MM.1S (cell line): Measurements from ENCODE around the gene SENP1.

Experiments
- DNase-seq: peaks from one replicate; pipeline ENCODE4 v3.0.0-alpha.2; 2015
- H2AFZ ChIP-seq: fragments of 300-600 bp; sonication (generic); 2 replicates; pipeline ENCODE4 v1.6.0; 2016; ENCODE audit warnings: antibody characterized with exemption, low read length
- H3F3A ChIP-seq: fragments of 300-600 bp; sonication (generic); 2 replicates; pipeline ENCODE4 v1.6.1; 2016; ENCODE audit warnings: mild to moderate bottlenecking, antibody characterized with exemption, low read length, moderate library complexity, mixed read lengths; ENCODE audit not compliant: insufficient read depth
- H3K27ac ChIP-seq: fragments of 300-600 bp; sonication (generic); 2 replicates; pipeline ENCODE4 v1.5.1; 2016; ENCODE audit warnings: mild to moderate bottlenecking, low read length
- H3K27me3 ChIP-seq: fragments of 300-600 bp; sonication (generic); replicated peaks from 2 replicates; pipeline ENCODE4 v1.6.0; 2016; ENCODE audit warnings: low read length; ENCODE audit not compliant: insufficient read depth
- H3K36me3 ChIP-seq: fragments of 300-600 bp; sonication (generic); replicated peaks from 2 replicates; pipeline ENCODE4 v1.6.1; 2016; ENCODE audit warnings: mild to moderate bottlenecking, low read length, mixed read lengths; ENCODE audit not compliant: insufficient read depth
- H3K4me1 ChIP-seq: fragments of 300-600 bp; sonication (generic); 2 replicates; pipeline ENCODE4 v1.6.1; 2016; ENCODE audit warnings: low read length, mixed read lengths
- H3K4me2 ChIP-seq: fragments of 300-600 bp; sonication (generic); 2 replicates; pipeline ENCODE4 v1.6.0; 2016; ENCODE audit warnings: low read depth, low read length
- H3K4me3 ChIP-seq: fragments of 300-600 bp; sonication (generic); 2 replicates; pipeline ENCODE4 v1.5.1; 2016; ENCODE audit warnings: low read length, mixed read lengths
- H3K79me2 ChIP-seq: fragments of 300-600 bp; sonication (generic); 2 replicates; pipeline ENCODE4 v1.6.1; 2016; ENCODE audit warnings: mixed run types, low read length, mixed read lengths
- H3K9ac ChIP-seq: fragments of 300-600 bp; sonication (generic); 2 replicates; pipeline ENCODE4 v1.6.1; 2016; ENCODE audit warnings: low read length, mixed read lengths
- H3K9me2 ChIP-seq: fragments of 300-600 bp; sonication (generic); replicated peaks from 2 replicates; pipeline ENCODE4 v1.6.1; 2016; ENCODE audit warnings: mild to moderate bottlenecking, low read length, mixed read lengths; ENCODE audit not compliant: insufficient read depth
- H3K9me3 ChIP-seq: fragments of 300-600 bp; sonication (generic); replicated peaks from 2 replicates; pipeline ENCODE4 v1.6.1; 2016; ENCODE audit warnings: mild to moderate bottlenecking, low read length, mixed read lengths; ENCODE audit not compliant: insufficient read depth
- H4K20me1 ChIP-seq: fragments of 300-600 bp; sonication (generic); 2 replicates; pipeline ENCODE4 v1.6.1; 2016; ENCODE audit warnings: mild to moderate bottlenecking, low read length, moderate library complexity, mixed read lengths; ENCODE audit not compliant: insufficient read depth
- EZH2 ChIP-seq: fragments of 300-600 bp; sonication (generic); optimal IDR thresholded peaks from 2 replicates; pipeline ENCODE3; 2017; ENCODE audit warnings: low read depth, mild to moderate bottlenecking, antibody characterized with exemption, low read length, mixed read lengths
- EZH2phosphoT487 ChIP-seq: fragments of 300-600 bp; sonication (generic); IDR thresholded peaks from 2 replicates; pipeline ENCODE4 v1.6.1; 2018; ENCODE audit warnings: antibody characterized with exemption, low read length
- TF ChIP-seq, protein P1 (sequence below): fragments of 300-600 bp; sonication (generic); IDR thresholded peaks from 2 replicates; pipeline ENCODE4 v1.5.1; 2016; ENCODE audit warnings: antibody characterized with exemption, low read length, mixed read lengths

The SENP1 gene

DNA sequence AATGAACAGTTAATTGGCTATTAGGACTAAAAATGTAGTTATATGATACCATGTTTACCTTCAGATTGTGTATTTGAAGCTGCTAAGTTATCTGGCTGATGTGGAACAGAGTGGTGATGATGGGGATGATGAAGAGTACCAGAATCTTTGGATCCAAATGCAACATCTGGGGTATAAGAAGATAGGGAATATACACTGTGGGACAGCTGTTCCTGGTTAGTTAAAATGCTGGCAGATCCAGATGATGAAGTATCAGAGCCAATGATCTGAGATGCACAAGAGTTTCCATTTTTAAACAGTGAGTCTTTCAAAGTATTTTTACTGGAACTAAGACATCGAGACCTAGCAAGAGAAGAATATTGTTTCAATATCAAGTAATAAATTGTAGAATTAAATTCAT is 31.6 kb downstream of the SENP1 start:
- Histone ChIP-seq H3K27me3 (no peaks in the 10 kb centered on the region), H3K9me3 (no peaks in the 10 kb centered on the region), H3K4me2 (no peak overlapping the region), H3K79me2 (no peaks in the 10 kb centered on the region), H4K20me1 (no peaks in the 10 kb centered on the region), H3K9me2 (no peaks in the 10 kb centered on the region), H3F3A (no peaks in the 10 kb centered on the region), H3K4me1 (no peaks in the 10 kb centered on the region), H3K27ac (no peak overlapping the region), H3K36me3 (peaks cover 10% of the 10 kb centered on the region; the same call in 1 of the 2 replicates), H3K4me3 (no peak overlapping the region), H3K9ac (no peak overlapping the region), H2AFZ (no peak overlapping the region)
- no peak for DNase-seq
- TF ChIP-seq EZH2phosphoT487 (no peak), EZH2 (no peak)
- TF ChIP-seq, protein P1, sequence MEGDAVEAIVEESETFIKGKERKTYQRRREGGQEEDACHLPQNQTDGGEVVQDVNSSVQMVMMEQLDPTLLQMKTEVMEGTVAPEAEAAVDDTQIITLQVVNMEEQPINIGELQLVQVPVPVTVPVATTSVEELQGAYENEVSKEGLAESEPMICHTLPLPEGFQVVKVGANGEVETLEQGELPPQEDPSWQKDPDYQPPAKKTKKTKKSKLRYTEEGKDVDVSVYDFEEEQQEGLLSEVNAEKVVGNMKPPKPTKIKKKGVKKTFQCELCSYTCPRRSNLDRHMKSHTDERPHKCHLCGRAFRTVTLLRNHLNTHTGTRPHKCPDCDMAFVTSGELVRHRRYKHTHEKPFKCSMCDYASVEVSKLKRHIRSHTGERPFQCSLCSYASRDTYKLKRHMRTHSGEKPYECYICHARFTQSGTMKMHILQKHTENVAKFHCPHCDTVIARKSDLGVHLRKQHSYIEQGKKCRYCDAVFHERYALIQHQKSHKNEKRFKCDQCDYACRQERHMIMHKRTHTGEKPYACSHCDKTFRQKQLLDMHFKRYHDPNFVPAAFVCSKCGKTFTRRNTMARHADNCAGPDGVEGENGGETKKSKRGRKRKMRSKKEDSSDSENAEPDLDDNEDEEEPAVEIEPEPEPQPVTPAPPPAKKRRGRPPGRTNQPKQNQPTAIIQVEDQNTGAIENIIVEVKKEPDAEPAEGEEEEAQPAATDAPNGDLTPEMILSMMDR = no peak

DNA sequence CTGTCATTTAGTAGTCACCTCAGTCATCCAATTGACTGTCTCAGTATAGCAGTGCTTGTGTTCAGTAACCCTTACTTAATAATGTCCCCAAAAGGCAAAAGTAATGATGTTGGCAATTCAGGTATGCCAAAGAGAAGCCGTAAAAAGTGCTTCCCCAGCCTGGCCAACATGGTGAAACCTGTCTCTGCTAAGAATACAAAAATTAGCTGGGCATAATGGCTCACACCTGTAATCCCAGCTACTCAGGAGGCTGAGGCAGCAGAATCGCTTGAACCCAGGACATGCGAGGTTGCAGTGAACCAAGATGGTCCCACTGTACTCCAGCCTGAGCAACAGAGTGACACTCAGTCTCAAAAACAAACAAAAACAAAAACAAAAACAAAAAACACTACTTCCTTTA is 33.6 kb downstream of the SENP1 start:
- no peaks in the 10 kb centered on the region for H3K4me1 ChIP-seq
- H3K9me3 ChIP-seq = no peaks in the 10 kb centered on the region
- no peak overlapping the region for H3K27ac ChIP-seq
- H3K27me3 ChIP-seq = no peaks in the 10 kb centered on the region
- H3K4me2 ChIP-seq = no peak overlapping the region
- no peaks in the 10 kb centered on the region for H4K20me1 ChIP-seq
- H3F3A ChIP-seq = no peaks in the 10 kb centered on the region
- no peak for TF ChIP-seq EZH2
- H3K9me2 ChIP-seq = no peaks in the 10 kb centered on the region
- no peak overlapping the region for H3K4me3 ChIP-seq
- DNase-seq = no peak
- peaks cover 11% of the 10 kb centered on the region; the same call in 1 of the 2 replicates for H3K36me3 ChIP-seq
- H3K9ac ChIP-seq = no peak overlapping the region
- H3K79me2 ChIP-seq = no peaks in the 10 kb centered on the region
- no peak overlapping the region for H2AFZ ChIP-seq

DNA sequence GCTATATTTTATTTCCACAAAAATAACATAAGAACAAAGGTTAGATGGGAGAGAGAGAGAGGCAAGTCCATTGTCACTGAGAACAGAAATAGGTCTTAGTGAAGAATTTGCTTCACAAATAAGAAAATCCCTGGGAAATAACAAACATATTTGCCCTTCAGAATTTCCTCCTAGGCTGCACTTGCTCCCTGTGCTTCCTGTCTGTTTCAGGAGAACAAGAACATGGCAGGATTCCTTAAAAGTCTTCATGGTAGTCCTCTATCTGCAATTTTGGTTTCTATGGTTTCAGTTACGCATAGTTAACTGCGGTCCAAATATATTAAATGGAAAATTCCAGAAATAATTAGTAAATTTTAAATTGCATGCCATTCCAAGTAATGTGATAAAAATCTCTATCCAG is 34.1 kb downstream of the SENP1 start:
- Histone ChIP-seq H3K79me2 (no peaks in the 10 kb centered on the region), H3K36me3 (peaks cover 11% of the 10 kb centered on the region; the same call in 1 of the 2 replicates), H3K27ac (no peak overlapping the region), H3K4me2 (no peak overlapping the region), H3K27me3 (no peaks in the 10 kb centered on the region), H2AFZ (no peak overlapping the region), H4K20me1 (no peaks in the 10 kb centered on the region), H3K9me3 (no peaks in the 10 kb centered on the region), H3K4me1 (no peaks in the 10 kb centered on the region), H3F3A (no peaks in the 10 kb centered on the region), H3K9me2 (no peaks in the 10 kb centered on the region), H3K9ac (no peak overlapping the region), H3K4me3 (no peak overlapping the region)
- no peak for DNase-seq
- TF ChIP-seq, protein P1 = no peak
- no peak for TF ChIP-seq EZH2

DNA sequence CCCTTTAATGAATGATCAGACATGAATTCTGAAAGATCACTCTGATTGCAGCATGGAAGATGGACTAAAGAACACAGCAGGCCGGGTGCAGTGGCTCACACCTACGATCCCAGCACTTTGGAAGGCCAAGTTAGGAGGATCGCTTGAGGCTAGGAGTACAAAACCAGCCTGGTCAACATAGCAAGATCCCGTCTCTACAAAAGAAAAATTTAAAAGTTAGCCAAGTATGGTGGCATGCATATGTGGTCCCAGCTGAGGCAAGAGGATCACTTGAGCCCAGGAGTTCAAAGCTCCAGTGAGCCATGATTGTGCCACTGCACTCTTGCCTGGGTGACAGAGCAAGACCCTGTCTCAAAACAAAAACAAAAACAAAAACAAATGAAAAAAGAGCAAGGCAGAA is 35.1 kb downstream of the SENP1 start:
- no peak overlapping the region for H2AFZ ChIP-seq
- H3K9me2 ChIP-seq = no peaks in the 10 kb centered on the region
- no peaks in the 10 kb centered on the region for H3F3A ChIP-seq
- H3K27ac ChIP-seq = no peak overlapping the region
- TF ChIP-seq EZH2phosphoT487 (no peak), EZH2 (no peak)
- TF ChIP-seq, protein P1 = no peak
- H4K20me1 ChIP-seq = no peaks in the 10 kb centered on the region
- peaks cover 12% of the 10 kb centered on the region; the same call in 1 of the 2 replicates for H3K36me3 ChIP-seq
- no peaks in the 10 kb centered on the region for H3K79me2 ChIP-seq
- no peak overlapping the region for H3K4me2 ChIP-seq
- DNase-seq = no peak
- H3K4me3 ChIP-seq = no peak overlapping the region
- no peaks in the 10 kb centered on the region for H3K4me1 ChIP-seq
- no peaks in the 10 kb centered on the region for H3K27me3 ChIP-seq
- no peaks in the 10 kb centered on the region for H3K9me3 ChIP-seq
- no peak overlapping the region for H3K9ac ChIP-seq
